OCI-LY1 (cell line): ENCODE results near the gene TMEFF2.

ENCODE experiments used
- H2AFZ ChIP-seq: fragments of 200-600 bp; sonication (generic), shearing (Covaris generic); 2 replicates; pipeline ENCODE4 v1.6.0; 2014; ENCODE audit warnings: antibody characterized with exemption, mild to moderate bottlenecking, low read length
- H3F3A ChIP-seq: fragments of 200-600 bp; sonication (generic), shearing (Covaris generic); 2 replicates; pipeline ENCODE4 v1.6.0; 2014; ENCODE audit warnings: mild to moderate bottlenecking, antibody characterized with exemption, low read length, moderate library complexity; ENCODE audit not compliant: insufficient read depth
- H3K27ac ChIP-seq: fragments of 200-600 bp; sonication (generic); 2 replicates; pipeline ENCODE4 v1.5.1; 2014; ENCODE audit warnings: low read length, mixed run types, mild to moderate bottlenecking, low read depth; ENCODE audit not compliant: poor library complexity, severe bottlenecking
- H3K27me3 ChIP-seq: fragments of 200-600 bp; sonication (generic); 2 replicates; pipeline ENCODE4 v1.6.0; 2014; ENCODE audit warnings: antibody characterized with exemption, mild to moderate bottlenecking, low read length, moderate library complexity; ENCODE audit not compliant: insufficient read depth
- H3K36me3 ChIP-seq: fragments of 200-600 bp; sonication (generic); 2 replicates; pipeline ENCODE4 v1.6.1; 2014; ENCODE audit warnings: mild to moderate bottlenecking, antibody characterized with exemption, low read length, moderate library complexity, mixed read lengths; ENCODE audit not compliant: insufficient read depth
- H3K4me1 ChIP-seq: fragments of 200-600 bp; sonication (generic); 2 replicates; pipeline ENCODE4 v1.5.1; 2014; ENCODE audit warnings: mild to moderate bottlenecking, low read length, moderate library complexity; ENCODE audit not compliant: insufficient read depth, severe bottlenecking
- H3K4me2 ChIP-seq: fragments of 200-600 bp; sonication (generic), shearing (Covaris generic); 2 replicates; pipeline ENCODE4 v1.6.1; 2014; ENCODE audit warnings: low read length
- H3K4me3 ChIP-seq: fragments of 200-600 bp; sonication (generic); 2 replicates; pipeline ENCODE4 v1.5.1; 2014; ENCODE audit warnings: low read length, low read depth, mild to moderate bottlenecking, mixed read lengths; ENCODE audit not compliant: poor library complexity, severe bottlenecking
- H3K79me2 ChIP-seq: fragments of 200-600 bp; shearing (Covaris generic); 2 replicates; pipeline ENCODE4 v1.6.1; 2016; ENCODE audit warnings: mixed run types, low read length, mixed read lengths; ENCODE audit not compliant: insufficient read depth
- H3K9ac ChIP-seq: fragments of 200-600 bp; sonication (generic), shearing (Covaris generic); 2 replicates; pipeline ENCODE4 v1.6.1; 2014; ENCODE audit warnings: mild to moderate bottlenecking, low read length, mixed read lengths
- H3K9me2 ChIP-seq: fragments of 200-600 bp; sonication (generic), shearing (Covaris generic); 2 replicates; pipeline ENCODE4 v1.6.1; 2014; ENCODE audit warnings: low read depth, mild to moderate bottlenecking, low read length, mixed read lengths
- H3K9me3 ChIP-seq: fragments of 200-600 bp; shearing (Covaris generic); 2 replicates; pipeline ENCODE4 v1.6.1; 2014; ENCODE audit warnings: low read length, mixed read lengths
- H4K20me1 ChIP-seq: fragments of 200-600 bp; sonication (generic), shearing (Covaris generic); 2 replicates; pipeline ENCODE4 v1.6.0; 2016; ENCODE audit warnings: mild to moderate bottlenecking, low read length; ENCODE audit not compliant: insufficient read depth
- EZH2 ChIP-seq: fragments of 200-600 bp; sonication (generic), shearing (Covaris generic); IDR thresholded peaks from 2 replicates; pipeline ENCODE4 v1.8.0; 2017; ENCODE audit warnings: borderline replicate concordance, mixed run types, mild to moderate bottlenecking, antibody characterized with exemption, low read length, moderate library complexity, mixed read lengths
- TF ChIP-seq, protein P1 (sequence below): fragments of 200-600 bp; sonication (generic), shearing (Covaris generic); IDR thresholded peaks from 2 replicates; pipeline ENCODE4 v1.5.1; 2017; ENCODE audit warnings: mild to moderate bottlenecking, antibody characterized with exemption, low read length, moderate library complexity, mixed read lengths

The TMEFF2 gene

DNA sequence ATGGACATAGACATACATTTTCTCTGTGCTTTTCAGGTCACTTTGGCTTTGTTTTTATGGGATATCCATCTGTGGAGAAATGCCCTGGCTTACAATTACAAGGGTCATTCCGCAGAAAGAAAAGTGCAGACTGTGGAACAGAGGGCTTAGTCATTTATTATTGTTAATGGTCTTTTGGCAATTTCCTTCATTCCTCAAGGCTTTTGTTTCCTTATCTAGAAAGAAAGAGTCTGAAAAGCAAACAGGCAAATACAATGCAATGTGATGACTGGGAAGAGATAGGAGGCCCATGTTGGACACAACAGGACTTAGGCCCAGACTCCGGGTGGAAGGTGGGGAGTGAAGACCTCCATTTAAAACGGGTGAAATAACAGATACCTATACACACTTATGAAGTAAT lies 218.3 kb downstream of the TMEFF2 start:
- no peaks in the 10 kb centered on the region for H3K36me3 ChIP-seq
- H3K4me3 ChIP-seq = no peak overlapping the region
- no peaks in the 10 kb centered on the region for H3K79me2 ChIP-seq
- H3K27me3 ChIP-seq = no peaks in the 10 kb centered on the region
- H3K4me1 ChIP-seq = no peaks in the 10 kb centered on the region
- no peak overlapping the region for H3K9ac ChIP-seq
- no peak overlapping the region for H2AFZ ChIP-seq
- H3K9me3 ChIP-seq = no peaks in the 10 kb centered on the region
- no peak overlapping the region for H3K27ac ChIP-seq
- no peaks in the 10 kb centered on the region for H3K9me2 ChIP-seq
- H4K20me1 ChIP-seq = no peaks in the 10 kb centered on the region
- H3K4me2 ChIP-seq = no peak overlapping the region
- no peaks in the 10 kb centered on the region for H3F3A ChIP-seq
- TF ChIP-seq, protein P1, sequence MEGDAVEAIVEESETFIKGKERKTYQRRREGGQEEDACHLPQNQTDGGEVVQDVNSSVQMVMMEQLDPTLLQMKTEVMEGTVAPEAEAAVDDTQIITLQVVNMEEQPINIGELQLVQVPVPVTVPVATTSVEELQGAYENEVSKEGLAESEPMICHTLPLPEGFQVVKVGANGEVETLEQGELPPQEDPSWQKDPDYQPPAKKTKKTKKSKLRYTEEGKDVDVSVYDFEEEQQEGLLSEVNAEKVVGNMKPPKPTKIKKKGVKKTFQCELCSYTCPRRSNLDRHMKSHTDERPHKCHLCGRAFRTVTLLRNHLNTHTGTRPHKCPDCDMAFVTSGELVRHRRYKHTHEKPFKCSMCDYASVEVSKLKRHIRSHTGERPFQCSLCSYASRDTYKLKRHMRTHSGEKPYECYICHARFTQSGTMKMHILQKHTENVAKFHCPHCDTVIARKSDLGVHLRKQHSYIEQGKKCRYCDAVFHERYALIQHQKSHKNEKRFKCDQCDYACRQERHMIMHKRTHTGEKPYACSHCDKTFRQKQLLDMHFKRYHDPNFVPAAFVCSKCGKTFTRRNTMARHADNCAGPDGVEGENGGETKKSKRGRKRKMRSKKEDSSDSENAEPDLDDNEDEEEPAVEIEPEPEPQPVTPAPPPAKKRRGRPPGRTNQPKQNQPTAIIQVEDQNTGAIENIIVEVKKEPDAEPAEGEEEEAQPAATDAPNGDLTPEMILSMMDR = no peak
- no peak for TF ChIP-seq EZH2

DNA sequence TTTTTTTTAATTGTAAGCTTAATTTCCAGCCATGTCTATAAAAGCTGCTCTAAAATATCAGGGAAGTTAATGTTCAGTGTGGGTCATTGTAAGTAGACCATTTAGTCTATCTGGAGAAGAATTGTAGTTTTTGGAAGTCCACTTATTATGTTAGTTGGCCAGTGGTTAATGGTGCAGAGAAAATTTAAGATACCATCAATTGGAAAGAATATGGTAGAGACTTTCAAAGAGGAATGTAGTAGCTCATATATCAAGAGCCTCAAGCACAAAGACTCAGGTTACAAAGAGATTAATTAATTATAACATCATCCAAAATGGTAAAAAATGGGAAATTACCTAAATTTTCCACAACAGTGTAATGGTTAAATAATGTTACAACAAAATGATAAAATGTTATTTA lies 220.1 kb downstream of the TMEFF2 start:
- no peak overlapping the region for H3K9ac ChIP-seq
- H4K20me1 ChIP-seq = no peaks in the 10 kb centered on the region
- H2AFZ ChIP-seq = no peak overlapping the region
- no peaks in the 10 kb centered on the region for H3K4me1 ChIP-seq
- no peak overlapping the region for H3K27ac ChIP-seq
- no peaks in the 10 kb centered on the region for H3K27me3 ChIP-seq
- H3K79me2 ChIP-seq = no peaks in the 10 kb centered on the region
- no peak overlapping the region for H3K4me3 ChIP-seq
- no peaks in the 10 kb centered on the region for H3K36me3 ChIP-seq
- TF ChIP-seq, protein P1 = no peak
- no peak for TF ChIP-seq EZH2
- no peaks in the 10 kb centered on the region for H3F3A ChIP-seq
- H3K9me3 ChIP-seq = no peaks in the 10 kb centered on the region
- H3K4me2 ChIP-seq = no peak overlapping the region
- no peaks in the 10 kb centered on the region for H3K9me2 ChIP-seq

DNA sequence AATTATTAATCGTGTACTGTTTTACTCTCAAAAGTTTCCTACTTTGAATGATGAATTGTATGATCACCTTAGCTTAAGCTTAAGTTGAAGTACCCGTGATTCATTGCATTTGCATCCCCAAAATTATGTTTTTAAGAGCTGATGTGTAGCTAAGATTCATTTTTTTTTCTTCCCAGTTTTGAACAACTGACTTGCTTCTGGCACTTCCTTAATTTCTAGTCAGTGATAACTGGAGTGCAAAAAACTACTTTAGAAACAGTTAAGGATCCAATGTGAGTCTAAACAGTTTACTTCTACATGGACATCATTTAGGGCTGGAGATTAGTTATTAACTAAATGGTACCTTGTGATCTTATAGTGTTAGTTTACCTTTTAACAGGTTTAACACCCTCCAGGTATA lies 223.9 kb downstream of the TMEFF2 start:
- no peaks in the 10 kb centered on the region for H3K27me3 ChIP-seq
- H3K9ac ChIP-seq = no peak overlapping the region
- no peaks in the 10 kb centered on the region for H3K4me1 ChIP-seq
- H4K20me1 ChIP-seq = no peaks in the 10 kb centered on the region
- H3K36me3 ChIP-seq = no peaks in the 10 kb centered on the region
- H3K79me2 ChIP-seq = no peaks in the 10 kb centered on the region
- no peak overlapping the region for H2AFZ ChIP-seq
- no peaks in the 10 kb centered on the region for H3K9me3 ChIP-seq
- no peaks in the 10 kb centered on the region for H3K9me2 ChIP-seq
- TF ChIP-seq EZH2 = no peak
- TF ChIP-seq, protein P1 = no peak
- H3K27ac ChIP-seq = no peak overlapping the region
- H3F3A ChIP-seq = no peaks in the 10 kb centered on the region
- H3K4me3 ChIP-seq = no peak overlapping the region
- H3K4me2 ChIP-seq = no peak overlapping the region
